Dermis blood vessel endothelial cell (primary cell): ENCODE measurements around the gene FRMD5. TPM values are rescaled to one million over a fixed set of nuclear protein-coding genes. Genes with fewer than 3 reads are reported as not detected.

Experiments used
- DNase-seq: peaks from one replicate; pipeline ENCODE4 v3.0.0; 2010
- total RNA-seq: library from RNA; depleted of rRNA; stranded (reverse); fragments of >200 nt; gene quantifications from 2 replicates; pipeline ENCODE4 v1.2.3, GENCODE V29; 2014

FRMD5 gene
- total RNA-seq, 1 donor from 2014 or later = 1.5 TPM

GRCh38 chr15:44159492-44159891 lies 35.6 kb downstream of the FRMD5 start:
- DNase-seq = no peak

GRCh38 chr15:44158111-44158510 lies 37.0 kb downstream of the FRMD5 start:
- no peak for DNase-seq

GRCh38 chr15:44157679-44158078 lies 37.4 kb downstream of the FRMD5 start:
- peak; percentile 68 for DNase-seq

- no peak for DNase-seq
Observed at GRCh38 chr15:44153352-44153751, 41.7 kb downstream of the FRMD5 start.

GRCh38 chr15:44149224-44149623 lies 45.8 kb downstream of the FRMD5 start:
- no peak for DNase-seq

- DNase-seq = no peak
Observed at GRCh38 chr15:44148580-44148979, 46.5 kb downstream of the FRMD5 start.

- no peak for DNase-seq
Observed at GRCh38 chr15:44147636-44148035, 47.4 kb downstream of the FRMD5 start.

GRCh38 chr15:44145495-44145894 lies 49.6 kb downstream of the FRMD5 start:
- no peak for DNase-seq

- no peak for DNase-seq
Observed at GRCh38 chr15:44144992-44145391, 50.1 kb downstream of the FRMD5 start.

- DNase-seq = no peak
Observed at GRCh38 chr15:44144184-44144583, 50.9 kb downstream of the FRMD5 start.

GRCh38 chr15:44137750-44138149 lies 57.3 kb downstream of the FRMD5 start:
- peak; percentile 55 for DNase-seq

GRCh38 chr15:44136991-44137477 lies 58.0 kb downstream of the FRMD5 start:
- DNase-seq = no peak

GRCh38 chr15:44132057-44132456 lies 63.0 kb downstream of the FRMD5 start:
- DNase-seq = no peak

- peak; percentile 12 for DNase-seq
Observed at GRCh38 chr15:44130778-44131177, 64.3 kb downstream of the FRMD5 start.

- DNase-seq = no peak
Observed at GRCh38 chr15:44129911-44130310, 65.2 kb downstream of the FRMD5 start.

- no peak for DNase-seq
Observed at GRCh38 chr15:44128443-44128842, 66.6 kb downstream of the FRMD5 start.

GRCh38 chr15:44125879-44126278 lies 69.2 kb downstream of the FRMD5 start:
- DNase-seq = no peak

- DNase-seq = peak; percentile 80
Observed at GRCh38 chr15:44102675-44103254, 92.3 kb downstream of the FRMD5 start.

GRCh38 chr15:44101944-44102343 lies 93.1 kb downstream of the FRMD5 start:
- no peak for DNase-seq

GRCh38 chr15:44101286-44101685 lies 93.8 kb downstream of the FRMD5 start:
- no peak for DNase-seq

GRCh38 chr15:44099671-44100070 lies 95.4 kb downstream of the FRMD5 start:
- DNase-seq = no peak

- DNase-seq = no peak
Observed at GRCh38 chr15:44097552-44097951, 97.5 kb downstream of the FRMD5 start.

- DNase-seq = no peak
Observed at GRCh38 chr15:44096596-44096995, 98.5 kb downstream of the FRMD5 start.

- DNase-seq = no peak
Observed at GRCh38 chr15:44094781-44095180, 100.3 kb downstream of the FRMD5 start.

GRCh38 chr15:44093836-44094235 lies 101.2 kb downstream of the FRMD5 start:
- DNase-seq = no peak
